GM12878 (cell line): ENCODE measurements around the gene SRC. TPM values are rescaled to one million over a fixed set of nuclear protein-coding genes. Genes with fewer than 3 reads are reported as not detected.
A peak's percentile ranks its signal among the peaks of the same experiment; 100 is the strongest.

Source experiments
- ATAC-seq: fragments of 200-7000 bp; cut with Tn5 transposase; 3 replicates; pipeline ENCODE4 v1.9.1; 2020; ENCODE audit warnings: mild to moderate bottlenecking, moderate library complexity
- BruUV-seq: library from RNA; stranded (reverse); fragments of 400-500 nt; replicated peaks from 2 replicates; lab custom pipeline; 2021; lab: Mats Ljungman, UMichigan
- CTCF ChIA-PET: fragments of 300-600 bp; sonication (Branson Sonifier 250); formaldehyde crosslinking; extraction: SDS; loops from one replicate; lab custom pipeline; 2021; ENCODE audit warnings: inconsistent platforms; lab: Yijun Ruan, JAX
- POLR2A ChIA-PET: fragments of 350-600 bp; formaldehyde crosslinking; extraction: SDS; loops from one replicate; lab custom pipeline; 2021; ENCODE audit warnings: inconsistent platforms; lab: Charles Lee
- RAD21 ChIA-PET: fragments of 300-600 bp; sonication (Branson Sonifier 250); formaldehyde crosslinking; loops from one replicate; lab custom pipeline; 2023; ENCODE audit warnings: antibody characterized with exemption; ENCODE audit not compliant: unreplicated experiment; lab: Charles Lee
- SMC1A ChIA-PET: fragments of 300-600 bp; sonication (Branson Sonifier 250); formaldehyde crosslinking; loops from one replicate; lab custom pipeline; 2023; ENCODE audit not compliant: unreplicated experiment, uncharacterized antibody; lab: Charles Lee
- DNase-seq: peaks from one replicate; pipeline ENCODE4 v3.0.0-alpha.2; 2011; ENCODE audit warnings: low read depth, low spot score
- FAIRE-seq: peaks from 3 replicates; lab custom pipeline; 2011; peaks lifted over from hg19 to GRCh38; lab: Jason Lieb, UNC
- H2AFZ ChIP-seq: 2 replicates; pipeline ENCODE4 v1.6.0; 2011; ENCODE audit warnings: low read depth, low read length, control low read depth; ENCODE audit not compliant: control insufficient read depth
- H3K27ac ChIP-seq: 2 replicates; pipeline ENCODE4 v1.5.1; 2011; ENCODE audit warnings: control low read depth; ENCODE audit not compliant: control insufficient read depth, insufficient read depth
- H3K27me3 ChIP-seq, 2 experiments: replicated peaks in 1 of 2; 2 replicates each; pipeline versions ENCODE4 v1.6.0 to v1.6.1; 2011; ENCODE audit warnings: low read length in 1 of 2; ENCODE audit not compliant: control insufficient read depth in 2 of 2, insufficient read depth in 2 of 2
- H3K36me3 ChIP-seq, 2 experiments: 2 replicates each; pipeline ENCODE4 v1.5.1; 2011; ENCODE audit warnings: low read length in 1 of 2; ENCODE audit not compliant: control insufficient read depth in 2 of 2, insufficient read depth in 2 of 2
- H3K4me1 ChIP-seq: 2 replicates; pipeline ENCODE4 v1.6.1; 2011; ENCODE audit warnings: mild to moderate bottlenecking, low read length, moderate library complexity, mixed read lengths; ENCODE audit not compliant: control insufficient read depth, insufficient read depth
- H3K4me2 ChIP-seq: 2 replicates; pipeline ENCODE4 v1.6.0; 2011; ENCODE audit warnings: control low read depth; ENCODE audit not compliant: control insufficient read depth, insufficient read depth
- H3K4me3 ChIP-seq: fragments of 200-600 bp; sonication (generic); 2 replicates; pipeline ENCODE4 v1.5.1; 2016
- H3K79me2 ChIP-seq: 2 replicates; pipeline ENCODE4 v1.6.0; 2011; ENCODE audit warnings: low read length; ENCODE audit not compliant: control insufficient read depth, insufficient read depth
- H3K9ac ChIP-seq: 2 replicates; pipeline ENCODE4 v1.8.0; 2011; ENCODE audit warnings: low read length, control low read depth, mixed read lengths; ENCODE audit not compliant: control insufficient read depth, insufficient read depth
- H3K9me3 ChIP-seq: replicated peaks from 3 replicates; pipeline ENCODE4 v1.5.1; 2011; ENCODE audit warnings: mild to moderate bottlenecking, low read length; ENCODE audit not compliant: control insufficient read depth, insufficient read depth
- H4K20me1 ChIP-seq: 2 replicates; pipeline ENCODE4 v1.6.0; 2011; ENCODE audit not compliant: control insufficient read depth, insufficient read depth
- BACH1 ChIP-seq: fragments of 450-650 bp; IDR thresholded peaks from 2 replicates; pipeline ENCODE4 v1.6.1; 2017; ENCODE audit warnings: mild to moderate bottlenecking, borderline replicate concordance
- TCF3 ChIP-seq: IDR thresholded peaks from 2 replicates; pipeline ENCODE4 v1.6.1; 2012; ENCODE audit warnings: low read depth, mild to moderate bottlenecking, low read length, borderline replicate concordance; ENCODE audit not compliant: insufficient read depth
- WGBS: methylation state at CpG from one replicate; pipeline ENCODE4 v1.1.6; 2016; ENCODE audit warnings: low lambda C conversion rate; ENCODE audit not compliant: insufficient replicate concordance, insufficient coverage; ENCODE audit errors: missing lambda C conversion rate; 5-methylcytosine and 5-hydroxymethylcytosine counted together
- in situ Hi-C: fragments of 300-500 bp; cut with MboI; formaldehyde crosslinking; loops from 9 replicates; pipeline ENCODE4 v1.14.3; 2018; ENCODE audit warnings: mixed read lengths
- intact Hi-C: fragments of 100-400 bp; cut with micrococcal nuclease; formaldehyde crosslinking; loops from one replicate; pipeline ENCODE4 v1.14.2; 2022; ENCODE audit not compliant: unreplicated experiment
- polyA plus RNA-seq, 11 experiments: library from polyadenylated mRNA; depleted of rRNA in 4 of 11; unstranded in 6 of 11; stranded (reverse) in 5 of 11; fragments of >200 nt; fragmentation: Nextera tagmentation in 4 of 11; fragmentation: Illumina TruSeq in 1 of 11; extraction: Ambion mirVana in 4 of 11; extraction: Trizol in 1 of 11; gene quantifications; 1 replicate in 1 of 11; 2 replicates in 10 of 11; pipeline versions ENCODE4 v1.2.1 to v1.2.3, GENCODE V29; 2011 to 2016; ENCODE audit warnings: inconsistent platforms in 2 of 11, missing spikeins in 2 of 11, low read depth in 1 of 11
- total RNA-seq, 4 experiments: library from RNA; depleted of rRNA in 3 of 4; stranded (reverse); fragments of >200 nt in 3 of 4; fragmentation: Illumina TruSeq in 1 of 4; extraction: Trizol in 1 of 4; gene quantifications; 2 replicates each; pipeline versions ENCODE4 v1.2.1 to v1.2.3, GENCODE V29; 2013 to 2021
- TF ChIP-seq, protein P1 (sequence below): IDR thresholded peaks from 2 replicates; pipeline ENCODE4 v1.6.1; 2011; ENCODE audit warnings: mild to moderate bottlenecking, low read depth, low read length, moderate library complexity; ENCODE audit not compliant: insufficient replicate concordance
- TF ChIP-seq, protein P2 (sequence below): IDR thresholded peaks from 2 replicates; pipeline ENCODE4 v1.6.1; 2011; ENCODE audit warnings: borderline replicate concordance, low read depth, mild to moderate bottlenecking, moderate library complexity, low read length; ENCODE audit not compliant: insufficient read depth, poor library complexity, severe bottlenecking

The SRC gene
- total and polyA plus RNA-seq, 10 of the 15 experiments (the other 5 are each of a cell fraction or from before 2014, with no cell fraction given), result 0.60 to 71.3 (median 27.2) TPM

DNA sequence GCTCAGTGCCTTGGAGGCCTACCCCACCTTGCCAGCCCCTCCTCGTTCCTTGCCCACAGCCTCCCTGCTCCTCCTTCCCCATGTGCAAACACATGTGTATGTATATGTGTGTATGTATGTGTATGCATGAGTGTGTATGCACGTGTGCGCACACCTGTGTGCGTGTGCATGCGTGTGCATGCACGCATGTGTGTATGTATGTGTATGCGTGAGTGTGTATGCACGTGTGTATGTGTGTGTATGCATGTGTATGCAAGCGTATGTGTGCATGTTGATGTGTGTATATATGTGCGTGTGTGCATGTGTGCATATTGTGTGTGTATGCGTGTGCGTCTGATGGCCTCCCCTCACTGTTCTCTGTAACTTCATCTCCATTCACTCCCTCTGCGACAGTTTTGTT lies 74.7 kb downstream of the SRC start:
- TF ChIP-seq TCF3, result 0 out of 2 replicates have a peak, but pooled peaks have one; percentile 34
- TF ChIP-seq, protein P1, sequence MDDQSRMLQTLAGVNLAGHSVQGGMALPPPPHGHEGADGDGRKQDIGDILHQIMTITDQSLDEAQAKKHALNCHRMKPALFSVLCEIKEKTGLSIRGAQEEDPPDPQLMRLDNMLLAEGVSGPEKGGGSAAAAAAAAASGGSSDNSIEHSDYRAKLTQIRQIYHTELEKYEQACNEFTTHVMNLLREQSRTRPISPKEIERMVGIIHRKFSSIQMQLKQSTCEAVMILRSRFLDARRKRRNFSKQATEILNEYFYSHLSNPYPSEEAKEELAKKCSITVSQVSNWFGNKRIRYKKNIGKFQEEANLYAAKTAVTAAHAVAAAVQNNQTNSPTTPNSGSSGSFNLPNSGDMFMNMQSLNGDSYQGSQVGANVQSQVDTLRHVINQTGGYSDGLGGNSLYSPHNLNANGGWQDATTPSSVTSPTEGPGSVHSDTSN, result peak; percentile 20
- no peak for TF ChIP-seq BACH1
- TF ChIP-seq, protein P2, sequence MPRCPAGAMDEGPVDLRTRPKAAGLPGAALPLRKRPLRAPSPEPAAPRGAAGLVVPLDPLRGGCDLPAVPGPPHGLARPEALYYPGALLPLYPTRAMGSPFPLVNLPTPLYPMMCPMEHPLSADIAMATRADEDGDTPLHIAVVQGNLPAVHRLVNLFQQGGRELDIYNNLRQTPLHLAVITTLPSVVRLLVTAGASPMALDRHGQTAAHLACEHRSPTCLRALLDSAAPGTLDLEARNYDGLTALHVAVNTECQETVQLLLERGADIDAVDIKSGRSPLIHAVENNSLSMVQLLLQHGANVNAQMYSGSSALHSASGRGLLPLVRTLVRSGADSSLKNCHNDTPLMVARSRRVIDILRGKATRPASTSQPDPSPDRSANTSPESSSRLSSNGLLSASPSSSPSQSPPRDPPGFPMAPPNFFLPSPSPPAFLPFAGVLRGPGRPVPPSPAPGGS, result peak; percentile 90
- intact Hi-C loops, result no loop called here
- FAIRE-seq (no peak), ATAC-seq (no peak), DNase-seq (no peak)
- Histone ChIP-seq H3K9ac (no peak overlapping the region), H3K4me1 (no peaks in the 10 kb centered on the region), H3K36me3 (no peaks in the 10 kb centered on the region), H3K27me3 (peaks cover 3 to 8% of the 10 kb centered on the region in 2 experiments; a peak in 3 of 4 replicates), H3K4me2 (no peak overlapping the region), H3K27ac (no peak overlapping the region), H3K79me2 (no peaks in the 10 kb centered on the region), H3K4me3 (no peak overlapping the region), H2AFZ (no peak overlapping the region), H4K20me1 (no peaks in the 10 kb centered on the region), H3K9me3 (no peaks in the 10 kb centered on the region)
- ChIA-PET CTCF (no interaction called here), SMC1A (no interaction called here), POLR2A (no interaction called here), RAD21 (no interaction called here)
- in situ Hi-C loops, result no loop called here
- no TSS peak for BruUV-seq
- WGBS, result 68% methylated on average over 13 of the region's 13 CpGs
